H9 (cell line): ENCODE results near the gene ZNF775. TPM values are rescaled to one million over a fixed set of nuclear protein-coding genes. Genes with fewer than 3 reads are reported as not detected.

ENCODE experiments used
- DNase-seq: peaks from one replicate; pipeline ENCODE4 v3.0.0-alpha.2; 2017
- H2AFZ ChIP-seq: one replicate; pipeline ENCODE4 v1.6.1; 2013; ENCODE audit warnings: mild to moderate bottlenecking, low read length, control low read depth, moderate library complexity
- H2AK5ac ChIP-seq: 2 replicates; pipeline ENCODE4 v1.6.1; 2013; ENCODE audit warnings: low read length, control low read depth, mixed read lengths; ENCODE audit not compliant: insufficient read length
- H2BK120ac ChIP-seq: one replicate; pipeline ENCODE4 v1.6.1; 2013; ENCODE audit warnings: low read depth, mild to moderate bottlenecking, low read length, control low read depth, inconsistent platforms; ENCODE audit not compliant: poor library complexity, severe bottlenecking
- H2BK12ac ChIP-seq: 2 replicates; pipeline ENCODE4 v1.6.1; 2013; ENCODE audit warnings: low read length, control low read depth, mixed read lengths, low read depth; ENCODE audit not compliant: insufficient read length
- H2BK15ac ChIP-seq: 2 replicates; pipeline ENCODE4 v1.6.1; 2013; ENCODE audit warnings: low read depth, low read length, control low read depth
- H2BK20ac ChIP-seq: one replicate; pipeline ENCODE4 v1.6.1; 2013; ENCODE audit warnings: low read depth, mild to moderate bottlenecking, low read length, control low read depth, inconsistent platforms; ENCODE audit not compliant: poor library complexity, severe bottlenecking
- H2BK5ac ChIP-seq: 2 replicates; pipeline ENCODE4 v1.6.1; 2013; ENCODE audit warnings: low read length, control low read depth, mixed read lengths; ENCODE audit not compliant: insufficient read length
- H3K14ac ChIP-seq: 2 replicates; pipeline ENCODE4 v1.6.1; 2013; ENCODE audit warnings: low read length, control low read depth; ENCODE audit not compliant: insufficient read depth
- H3K18ac ChIP-seq: 2 replicates; pipeline ENCODE4 v1.6.1; 2013; ENCODE audit warnings: low read depth, mild to moderate bottlenecking, mixed read lengths, low read length, control low read depth; ENCODE audit not compliant: insufficient read length
- H3K23ac ChIP-seq: 2 replicates; pipeline ENCODE4 v1.6.1; 2013; ENCODE audit warnings: low read length, control low read depth, mixed read lengths, low read depth; ENCODE audit not compliant: insufficient read length
- H3K23me2 ChIP-seq: 2 replicates; pipeline ENCODE4 v1.6.1; 2013; ENCODE audit warnings: low read depth, mild to moderate bottlenecking, mixed read lengths, low read length, control low read depth; ENCODE audit not compliant: insufficient read length, poor library complexity, severe bottlenecking
- H3K27ac ChIP-seq: 2 replicates; pipeline ENCODE4 v1.5.1; 2013; ENCODE audit warnings: low read length, control low read depth, mixed read lengths, low read depth; ENCODE audit not compliant: insufficient read length
- H3K27me3 ChIP-seq: 2 replicates; pipeline ENCODE4 v1.6.1; 2013; ENCODE audit warnings: low read length, control low read depth, inconsistent platforms; ENCODE audit not compliant: insufficient read depth
- H3K4ac ChIP-seq: 2 replicates; pipeline ENCODE4 v1.6.1; 2013; ENCODE audit warnings: low read depth, mild to moderate bottlenecking, control low read depth, inconsistent platforms, low read length, moderate library complexity
- H3K4me1 ChIP-seq: 2 replicates; pipeline ENCODE4 v1.6.1; 2013; ENCODE audit warnings: low read length, control low read depth, inconsistent platforms; ENCODE audit not compliant: insufficient read depth
- H3K4me2 ChIP-seq: 2 replicates; pipeline ENCODE4 v1.6.1; 2013; ENCODE audit warnings: low read length, control low read depth, mixed read lengths; ENCODE audit not compliant: insufficient read length, insufficient read depth
- H3K56ac ChIP-seq: 2 replicates; pipeline ENCODE4 v1.6.1; 2013; ENCODE audit warnings: low read depth, mild to moderate bottlenecking, mixed read lengths, low read length, control low read depth; ENCODE audit not compliant: insufficient read length
- H3K79me1 ChIP-seq: 2 replicates; pipeline ENCODE4 v1.6.1; 2013; ENCODE audit warnings: low read depth, mild to moderate bottlenecking, moderate library complexity, low read length, control low read depth, inconsistent platforms; ENCODE audit not compliant: insufficient read depth, poor library complexity, severe bottlenecking
- H3K79me2 ChIP-seq: 2 replicates; pipeline ENCODE4 v1.6.1; 2013; ENCODE audit warnings: low read length, control low read depth, inconsistent platforms; ENCODE audit not compliant: insufficient read depth
- H3K9ac ChIP-seq: 2 replicates; pipeline ENCODE4 v1.6.1; 2013; ENCODE audit warnings: low read length, control low read depth, mixed read lengths; ENCODE audit not compliant: insufficient read length; ENCODE audit errors: extremely low read depth
- H3K9me3 ChIP-seq: one replicate; pipeline ENCODE4 v1.6.1; 2013; ENCODE audit warnings: low read depth, low read length, inconsistent platforms; ENCODE audit not compliant: control insufficient read depth
- H3T11ph ChIP-seq: one replicate; pipeline ENCODE4 v1.6.1; 2013; ENCODE audit warnings: mild to moderate bottlenecking, low read length, control low read depth, inconsistent platforms
- H4K20me1 ChIP-seq: one replicate; pipeline ENCODE4 v1.6.1; 2013; ENCODE audit not compliant: control insufficient read depth, insufficient read length, insufficient read depth
- H4K5ac ChIP-seq: 2 replicates; pipeline ENCODE4 v1.6.1; 2013; ENCODE audit warnings: low read depth, mild to moderate bottlenecking, mixed read lengths, low read length, control low read depth; ENCODE audit not compliant: insufficient read length
- H4K8ac ChIP-seq: replicated peaks from 2 replicates; pipeline ENCODE4 v1.6.1; 2013; ENCODE audit warnings: low read length, control low read depth, mixed read lengths, low read depth; ENCODE audit not compliant: insufficient read length
- H4K91ac ChIP-seq: 2 replicates; pipeline ENCODE4 v1.6.1; 2013; ENCODE audit warnings: low read depth, mild to moderate bottlenecking, moderate library complexity, mixed read lengths, low read length, control low read depth; ENCODE audit not compliant: insufficient read length
- H3K27ac Mint-ChIP-seq, 3 experiments: 2 replicates in 2 of 3; 3 replicates in 1 of 3; pipeline ENCODE4 v1.8.0; 2020 to 2021; ENCODE audit warnings: mixed read lengths in 3 of 3, mild to moderate bottlenecking in 1 of 3, moderate library complexity in 1 of 3
- H3K27me3 Mint-ChIP-seq: 2 replicates; pipeline ENCODE4 v1.8.0; 2021; ENCODE audit warnings: low read depth, mild to moderate bottlenecking, moderate library complexity, mixed read lengths
- H3K36me3 Mint-ChIP-seq, 3 experiments: 2 replicates in 2 of 3; 3 replicates in 1 of 3; pipeline ENCODE4 v1.8.0; 2020 to 2021; ENCODE audit warnings: low read depth in 3 of 3, mixed read lengths in 3 of 3; ENCODE audit not compliant: insufficient read depth in 1 of 3
- H3K4me1 Mint-ChIP-seq, 2 experiments: 2 replicates each; pipeline ENCODE4 v1.8.0; 2020; ENCODE audit warnings: mixed read lengths in 2 of 2
- H3K4me3 Mint-ChIP-seq, 2 experiments: 2 replicates in 1 of 2; 3 replicates in 1 of 2; pipeline ENCODE4 v1.8.0; 2020 to 2021; ENCODE audit warnings: mild to moderate bottlenecking in 2 of 2, mixed read lengths in 2 of 2, moderate library complexity in 1 of 2
- H3K9me3 Mint-ChIP-seq, 2 experiments: 2 replicates in 1 of 2; 3 replicates in 1 of 2; pipeline ENCODE4 v1.8.0; 2020; ENCODE audit warnings: mild to moderate bottlenecking in 2 of 2, mixed read lengths in 2 of 2, moderate library complexity in 1 of 2
- CTCF ChIP-seq: fragments of 200-600 bp; sonication (generic); conservative IDR thresholded peaks from 3 replicates; pipeline ENCODE4 v1.8.0; 2021; ENCODE audit warnings: antibody characterized with exemption, mild to moderate bottlenecking
- WGBS: extraction: QIAGEN DNeasy Blood & Tissue Kit; methylation state at CpG from one replicate; pipeline ENCODE4 v1.1.7; 2013; ENCODE audit warnings: missing lambda C conversion rate, low lambda C conversion rate, mixed read lengths; ENCODE audit not compliant: insufficient read length; ENCODE audit errors: extremely low coverage; 5-methylcytosine and 5-hydroxymethylcytosine counted together
- total RNA-seq: library from RNA; stranded (reverse); gene quantifications from 2 replicates; pipeline ENCODE4 v1.2.1, GENCODE V29; 2021

Gene ZNF775
- total RNA-seq, 1 experiment from 2014 or later: 10.5 TPM

- Histone ChIP-seq H3K27me3 (no peaks in the 10 kb centered on the region), H3T11ph (no peak overlapping the region), H3K4ac (no peak overlapping the region), H3K14ac (no peak overlapping the region), H3K4me1 (no peaks in the 10 kb centered on the region; the same call in 1 of the 2 replicates), H4K91ac (no peak overlapping the region), H4K20me1 (no peaks in the 10 kb centered on the region), H3K9me3 (no peaks in the 10 kb centered on the region), H2AK5ac (no peak overlapping the region), H3K18ac (no peak overlapping the region), H2BK15ac (no peak overlapping the region), H3K56ac (no peak overlapping the region), H2BK20ac (no peak overlapping the region), H4K8ac (no peak overlapping the region), H2BK120ac (no peak overlapping the region), H3K23me2 (no peaks in the 10 kb centered on the region), H3K9ac (no peak overlapping the region), H3K23ac (no peak overlapping the region), H3K79me1 (no peaks in the 10 kb centered on the region), H3K4me2 (no peak overlapping the region), H3K79me2 (no peaks in the 10 kb centered on the region), H3K27ac (no peak overlapping the region), H2BK5ac (no peak overlapping the region), H4K5ac (no peak overlapping the region), H2AFZ (no peak overlapping the region), H2BK12ac (no peak overlapping the region)
- H3K27ac Mint-ChIP-seq: peak overlapping the region in 1 of 3 experiments; percentile 67; a peak in 1 of 7 replicates
- no peak for DNase-seq
- no peaks in the 10 kb centered on the region for H3K27me3 Mint-ChIP-seq
- H3K4me3 Mint-ChIP-seq: no peak overlapping the region
- WGBS: no CpG with 5 or more reads among the region's 3 CpGs
- no peak for TF ChIP-seq CTCF
- peaks cover 33 to 41% of the 10 kb centered on the region in 2 experiments for H3K4me1 Mint-ChIP-seq
- H3K36me3 Mint-ChIP-seq: peaks cover 38 to 62% (median 43%) of the 10 kb centered on the region in 3 experiments
- no peaks in the 10 kb centered on the region for H3K9me3 Mint-ChIP-seq
Observed at GRCh38 chr7:150393325-150393724, 14.2 kb downstream of the ZNF775 start.
